MM.1S (cell line): ENCODE data around the gene PPP1R26.
"Not testable (repeated sequence)": the region's sequence is repeated elsewhere in the genome, so short reads cannot be mapped to it uniquely, and the experiment has no call there.

Source experiments
- DNase-seq: peaks from one replicate; pipeline ENCODE4 v3.0.0-alpha.2; 2015
- H2AFZ ChIP-seq: fragments of 300-600 bp; sonication (generic); 2 replicates; pipeline ENCODE4 v1.6.0; 2016; ENCODE audit warnings: antibody characterized with exemption, low read length
- H3F3A ChIP-seq: fragments of 300-600 bp; sonication (generic); 2 replicates; pipeline ENCODE4 v1.6.1; 2016; ENCODE audit warnings: mild to moderate bottlenecking, antibody characterized with exemption, low read length, moderate library complexity, mixed read lengths; ENCODE audit not compliant: insufficient read depth
- H3K27ac ChIP-seq: fragments of 300-600 bp; sonication (generic); 2 replicates; pipeline ENCODE4 v1.5.1; 2016; ENCODE audit warnings: mild to moderate bottlenecking, low read length
- H3K27me3 ChIP-seq: fragments of 300-600 bp; sonication (generic); replicated peaks from 2 replicates; pipeline ENCODE4 v1.6.0; 2016; ENCODE audit warnings: low read length; ENCODE audit not compliant: insufficient read depth
- H3K36me3 ChIP-seq: fragments of 300-600 bp; sonication (generic); replicated peaks from 2 replicates; pipeline ENCODE4 v1.6.1; 2016; ENCODE audit warnings: mild to moderate bottlenecking, low read length, mixed read lengths; ENCODE audit not compliant: insufficient read depth
- H3K4me1 ChIP-seq: fragments of 300-600 bp; sonication (generic); 2 replicates; pipeline ENCODE4 v1.6.1; 2016; ENCODE audit warnings: low read length, mixed read lengths
- H3K4me2 ChIP-seq: fragments of 300-600 bp; sonication (generic); 2 replicates; pipeline ENCODE4 v1.6.0; 2016; ENCODE audit warnings: low read depth, low read length
- H3K4me3 ChIP-seq: fragments of 300-600 bp; sonication (generic); 2 replicates; pipeline ENCODE4 v1.5.1; 2016; ENCODE audit warnings: low read length, mixed read lengths
- H3K79me2 ChIP-seq: fragments of 300-600 bp; sonication (generic); 2 replicates; pipeline ENCODE4 v1.6.1; 2016; ENCODE audit warnings: mixed run types, low read length, mixed read lengths
- H3K9ac ChIP-seq: fragments of 300-600 bp; sonication (generic); 2 replicates; pipeline ENCODE4 v1.6.1; 2016; ENCODE audit warnings: low read length, mixed read lengths
- H3K9me2 ChIP-seq: fragments of 300-600 bp; sonication (generic); replicated peaks from 2 replicates; pipeline ENCODE4 v1.6.1; 2016; ENCODE audit warnings: mild to moderate bottlenecking, low read length, mixed read lengths; ENCODE audit not compliant: insufficient read depth
- H3K9me3 ChIP-seq: fragments of 300-600 bp; sonication (generic); replicated peaks from 2 replicates; pipeline ENCODE4 v1.6.1; 2016; ENCODE audit warnings: mild to moderate bottlenecking, low read length, mixed read lengths; ENCODE audit not compliant: insufficient read depth
- H4K20me1 ChIP-seq: fragments of 300-600 bp; sonication (generic); 2 replicates; pipeline ENCODE4 v1.6.1; 2016; ENCODE audit warnings: mild to moderate bottlenecking, low read length, moderate library complexity, mixed read lengths; ENCODE audit not compliant: insufficient read depth
- EZH2 ChIP-seq: fragments of 300-600 bp; sonication (generic); optimal IDR thresholded peaks from 2 replicates; pipeline ENCODE3; 2017; ENCODE audit warnings: low read depth, mild to moderate bottlenecking, antibody characterized with exemption, low read length, mixed read lengths
- EZH2phosphoT487 ChIP-seq: fragments of 300-600 bp; sonication (generic); IDR thresholded peaks from 2 replicates; pipeline ENCODE4 v1.6.1; 2018; ENCODE audit warnings: antibody characterized with exemption, low read length
- TF ChIP-seq, protein P1 (sequence below): fragments of 300-600 bp; sonication (generic); IDR thresholded peaks from 2 replicates; pipeline ENCODE4 v1.5.1; 2016; ENCODE audit warnings: antibody characterized with exemption, low read length, mixed read lengths

Gene PPP1R26

DNA sequence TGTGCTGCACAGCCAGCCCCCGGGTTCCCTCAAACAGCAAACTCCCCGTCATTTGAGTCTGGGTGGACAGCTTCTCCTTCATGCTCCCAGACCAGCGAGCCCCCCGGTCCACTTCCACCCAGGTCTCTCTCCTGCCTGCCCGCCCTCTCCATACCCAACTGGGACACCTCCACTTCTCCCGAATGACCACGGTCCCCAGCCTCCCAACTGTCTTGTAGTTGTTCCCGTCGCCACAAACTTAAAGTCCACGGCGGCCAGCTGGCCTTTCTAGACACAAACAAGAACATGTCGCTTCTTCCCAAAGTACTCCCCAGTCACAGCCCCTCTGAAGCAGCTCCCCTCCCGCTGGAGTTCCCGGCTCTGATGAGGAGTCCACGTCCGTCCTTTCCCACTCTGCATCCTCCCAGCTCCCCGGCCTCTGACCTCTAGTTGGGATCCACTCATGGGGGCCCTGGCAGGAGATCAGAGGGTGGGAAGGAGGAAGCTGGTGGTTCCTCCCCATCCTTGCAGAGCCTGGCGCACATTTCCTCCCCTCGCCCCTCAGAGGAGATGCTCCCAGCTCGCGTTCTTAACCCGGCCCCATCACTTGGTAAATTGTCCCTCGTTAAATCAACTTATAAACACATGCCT is 24.1 kb upstream of the PPP1R26 start:
- no peaks in the 10 kb centered on the region for H3K79me2 ChIP-seq
- H3K9me3 ChIP-seq, result no peaks in the 10 kb centered on the region
- no peak overlapping the region for H3K4me2 ChIP-seq
- peaks cover 95% of the 10 kb centered on the region for H3K27me3 ChIP-seq
- DNase-seq, result no peak
- H3F3A ChIP-seq, result no peaks in the 10 kb centered on the region
- no peak overlapping the region for H2AFZ ChIP-seq
- no peak overlapping the region for H3K9ac ChIP-seq
- no peaks in the 10 kb centered on the region for H3K36me3 ChIP-seq
- no peaks in the 10 kb centered on the region for H3K9me2 ChIP-seq
- no peak for TF ChIP-seq EZH2
- TF ChIP-seq, protein P1, sequence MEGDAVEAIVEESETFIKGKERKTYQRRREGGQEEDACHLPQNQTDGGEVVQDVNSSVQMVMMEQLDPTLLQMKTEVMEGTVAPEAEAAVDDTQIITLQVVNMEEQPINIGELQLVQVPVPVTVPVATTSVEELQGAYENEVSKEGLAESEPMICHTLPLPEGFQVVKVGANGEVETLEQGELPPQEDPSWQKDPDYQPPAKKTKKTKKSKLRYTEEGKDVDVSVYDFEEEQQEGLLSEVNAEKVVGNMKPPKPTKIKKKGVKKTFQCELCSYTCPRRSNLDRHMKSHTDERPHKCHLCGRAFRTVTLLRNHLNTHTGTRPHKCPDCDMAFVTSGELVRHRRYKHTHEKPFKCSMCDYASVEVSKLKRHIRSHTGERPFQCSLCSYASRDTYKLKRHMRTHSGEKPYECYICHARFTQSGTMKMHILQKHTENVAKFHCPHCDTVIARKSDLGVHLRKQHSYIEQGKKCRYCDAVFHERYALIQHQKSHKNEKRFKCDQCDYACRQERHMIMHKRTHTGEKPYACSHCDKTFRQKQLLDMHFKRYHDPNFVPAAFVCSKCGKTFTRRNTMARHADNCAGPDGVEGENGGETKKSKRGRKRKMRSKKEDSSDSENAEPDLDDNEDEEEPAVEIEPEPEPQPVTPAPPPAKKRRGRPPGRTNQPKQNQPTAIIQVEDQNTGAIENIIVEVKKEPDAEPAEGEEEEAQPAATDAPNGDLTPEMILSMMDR, result no peak
- TF ChIP-seq EZH2phosphoT487, result no peak
- H3K4me3 ChIP-seq, result no peak overlapping the region
- H3K4me1 ChIP-seq, result no peaks in the 10 kb centered on the region
- H3K27ac ChIP-seq, result no peak overlapping the region
- H4K20me1 ChIP-seq, result no peaks in the 10 kb centered on the region

DNA sequence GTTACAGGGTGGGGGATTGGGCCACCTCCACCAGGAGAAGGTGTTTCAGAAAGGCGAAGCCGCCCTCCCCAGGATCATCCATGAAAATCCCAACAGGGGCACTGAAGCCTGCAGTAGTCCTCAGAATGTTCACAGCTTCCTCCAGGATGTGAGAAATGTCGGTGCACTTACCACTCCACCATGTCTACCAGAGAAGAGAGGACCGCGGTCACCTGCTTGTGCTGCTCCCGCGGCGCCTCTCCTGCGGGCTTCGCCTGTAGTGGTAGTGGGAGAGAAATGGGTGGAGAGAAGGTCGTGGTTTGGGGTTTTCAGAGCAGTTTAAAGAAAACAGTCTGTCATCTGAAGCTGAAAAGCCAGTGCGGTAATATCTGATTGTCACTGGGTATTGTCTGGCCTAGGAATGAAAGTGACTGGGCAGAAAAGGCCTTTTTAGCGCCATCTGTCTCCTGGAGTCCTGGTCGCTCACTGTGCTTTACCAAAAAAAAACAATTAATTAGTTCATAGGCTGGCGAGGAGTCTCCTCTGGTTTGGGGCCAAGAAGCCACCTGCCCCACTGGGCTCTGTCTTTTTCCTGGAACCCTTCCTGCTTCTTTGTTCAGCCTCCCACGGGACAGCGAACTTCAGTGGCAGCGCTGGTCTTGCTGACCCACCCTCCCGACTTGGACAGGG is 23.0 kb upstream of the PPP1R26 start:
- peaks cover 95% of the 10 kb centered on the region for H3K27me3 ChIP-seq
- H3K4me3 ChIP-seq, result no peak overlapping the region
- H3F3A ChIP-seq, result no peaks in the 10 kb centered on the region
- H3K27ac ChIP-seq, result no peak overlapping the region
- H3K36me3 ChIP-seq, result no peaks in the 10 kb centered on the region
- no peak overlapping the region for H3K4me2 ChIP-seq
- TF ChIP-seq EZH2phosphoT487 (no peak), EZH2 (no peak)
- TF ChIP-seq, protein P1, result no peak
- no peaks in the 10 kb centered on the region for H4K20me1 ChIP-seq
- no peaks in the 10 kb centered on the region for H3K4me1 ChIP-seq
- H3K79me2 ChIP-seq, result no peaks in the 10 kb centered on the region
- no peak overlapping the region for H3K9ac ChIP-seq
- DNase-seq, result no peak
- no peaks in the 10 kb centered on the region for H3K9me2 ChIP-seq
- no peaks in the 10 kb centered on the region for H3K9me3 ChIP-seq
- H2AFZ ChIP-seq, result no peak overlapping the region

DNA sequence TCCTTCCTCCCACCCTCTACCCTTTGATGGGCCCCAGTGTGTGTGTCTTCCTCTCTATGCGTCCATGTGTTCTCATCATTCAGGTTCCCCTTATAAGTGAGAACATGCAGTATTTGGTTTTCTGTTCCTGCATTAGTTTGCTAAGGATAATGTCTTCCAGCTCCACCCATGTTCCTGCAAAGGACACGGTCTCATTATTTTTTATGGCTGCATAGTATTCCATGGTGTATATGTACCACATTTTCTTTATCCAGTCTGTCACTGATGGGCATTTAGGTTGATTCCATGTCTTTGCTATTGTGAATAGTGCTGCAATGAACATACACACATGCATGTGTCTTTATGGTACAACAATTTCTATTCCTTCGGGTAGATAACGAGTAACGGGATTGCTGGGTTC is 21.1 kb upstream of the PPP1R26 start:
- not testable (repeated sequence) for H3K4me3 ChIP-seq, H3K36me3 ChIP-seq, H3K4me2 ChIP-seq, DNase-seq, H3K9me3 ChIP-seq, H3K4me1 ChIP-seq, H3F3A ChIP-seq, H3K9ac ChIP-seq, H4K20me1 ChIP-seq, H3K79me2 ChIP-seq, H3K27ac ChIP-seq, H2AFZ ChIP-seq, H3K9me2 ChIP-seq
- H3K27me3 ChIP-seq, result peaks cover 96% of the 10 kb centered on the region

DNA sequence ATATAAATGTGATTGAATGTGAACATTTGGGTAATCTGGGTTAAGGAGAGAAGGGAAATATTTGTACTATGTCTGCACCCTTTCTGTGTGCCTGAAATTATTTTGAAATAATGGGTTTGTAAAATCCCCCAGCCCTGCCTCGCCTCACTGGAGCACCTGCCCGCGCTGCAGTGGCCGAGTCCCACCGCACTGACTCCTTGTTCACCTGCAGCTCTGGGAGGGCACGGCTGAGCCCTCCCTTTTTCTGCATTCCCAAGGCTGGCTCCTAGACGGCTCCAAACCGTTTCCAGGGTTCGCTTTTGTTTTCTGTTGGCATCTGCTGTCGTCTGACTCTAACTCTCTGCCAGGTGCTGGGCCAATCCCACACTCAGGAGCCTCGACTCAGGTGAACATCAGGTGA is 17.6 kb upstream of the PPP1R26 start:
- no peak for DNase-seq
- Histone ChIP-seq H2AFZ (no peak overlapping the region), H3K79me2 (no peaks in the 10 kb centered on the region), H3K4me3 (no peak overlapping the region), H3K9ac (no peak overlapping the region), H3K4me1 (no peaks in the 10 kb centered on the region), H3K9me3 (no peaks in the 10 kb centered on the region), H3F3A (no peaks in the 10 kb centered on the region), H3K36me3 (no peaks in the 10 kb centered on the region), H4K20me1 (no peaks in the 10 kb centered on the region), H3K4me2 (no peak overlapping the region), H3K27me3 (peaks cover 97% of the 10 kb centered on the region), H3K27ac (no peak overlapping the region), H3K9me2 (no peaks in the 10 kb centered on the region)
- TF ChIP-seq EZH2phosphoT487 (no peak), EZH2 (no peak)
- TF ChIP-seq, protein P1, result no peak
